Calu3 (cell line): Measurements from ENCODE around the gene KCNH4. TPM values are rescaled to one million over a fixed set of nuclear protein-coding genes. Genes with fewer than 3 reads are reported as not detected.

Experiments used
- BruUV-seq: library from RNA; stranded (reverse); fragments of 400-500 nt; replicated peaks from 2 replicates; lab custom pipeline; 2021; lab: Mats Ljungman, UMichigan
- CTCF ChIA-PET: fragments of 300-600 bp; sonication (Branson Sonifier 250); formaldehyde crosslinking; loops from one replicate; lab custom pipeline; 2022; ENCODE audit warnings: antibody characterized with exemption; lab: Charles Lee
- DNase-seq: peaks from one replicate; pipeline ENCODE4 v3.0.0; 2022
- H3K27ac Mint-ChIP-seq: one replicate; pipeline ENCODE4 v1.8.0; 2022; ENCODE audit warnings: mixed read lengths; ENCODE audit not compliant: unreplicated experiment
- H3K27me3 Mint-ChIP-seq: one replicate; pipeline ENCODE4 v1.8.0; 2022; ENCODE audit warnings: mixed read lengths; ENCODE audit not compliant: unreplicated experiment
- H3K36me3 Mint-ChIP-seq: one replicate; pipeline ENCODE4 v1.8.0; 2022; ENCODE audit warnings: mild to moderate bottlenecking, moderate library complexity, mixed read lengths; ENCODE audit not compliant: insufficient read depth, unreplicated experiment
- H3K4me1 Mint-ChIP-seq: one replicate; pipeline ENCODE4 v1.8.0; 2022; ENCODE audit warnings: mild to moderate bottlenecking, low read depth, mixed read lengths; ENCODE audit not compliant: unreplicated experiment
- H3K4me3 Mint-ChIP-seq: one replicate; pipeline ENCODE4 v1.8.0; 2022; ENCODE audit warnings: mild to moderate bottlenecking, low read depth, moderate library complexity, mixed read lengths; ENCODE audit not compliant: unreplicated experiment
- H3K9me3 Mint-ChIP-seq: one replicate; pipeline ENCODE4 v1.8.0; 2022; ENCODE audit warnings: low read depth, mixed read lengths; ENCODE audit not compliant: unreplicated experiment
- intact Hi-C: fragments of 100-400 bp; cut with micrococcal nuclease; formaldehyde crosslinking; loops from one replicate; pipeline ENCODE4 v1.10.0; 2022; ENCODE audit not compliant: unreplicated experiment
- total RNA-seq: library from RNA; stranded (reverse); gene quantifications from 2 replicates; pipeline ENCODE4 v1.2.3, GENCODE V29; 2022
- TF ChIP-seq, protein P1 (sequence below): fragments of 200-600 bp; IDR thresholded peaks from one replicate; pipeline ENCODE4 v1.8.0; 2022; ENCODE audit warnings: antibody characterized with exemption; ENCODE audit not compliant: unreplicated experiment

KCNH4 gene
- total RNA-seq, 1 experiment from 2014 or later, result not detected

DNA sequence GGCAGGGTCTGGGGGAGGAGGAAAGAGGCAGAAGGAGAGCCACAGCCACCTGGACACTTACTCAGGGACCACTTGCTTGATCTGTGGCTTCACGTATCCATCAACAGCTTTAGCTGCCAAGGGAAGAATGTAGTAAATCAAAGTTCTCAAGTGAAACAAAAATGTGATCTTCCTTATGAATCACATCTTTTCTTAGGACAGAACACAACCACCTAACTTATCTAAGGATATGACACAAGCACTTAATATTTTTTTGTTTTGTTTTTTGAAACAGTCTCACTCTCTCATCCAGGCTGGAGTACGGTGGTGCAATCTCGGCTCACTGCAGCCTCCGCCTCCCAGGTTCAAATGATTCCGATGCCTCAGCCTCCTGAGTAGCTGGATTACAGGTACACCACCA, 21.8 kb upstream of the KCNH4 start:
- H3K4me1 Mint-ChIP-seq, result no peaks in the 10 kb centered on the region
- CTCF ChIA-PET, result no interaction called here
- DNase-seq, result no peak
- peaks cover 18% of the 10 kb centered on the region for H3K36me3 Mint-ChIP-seq
- TF ChIP-seq, protein P1, sequence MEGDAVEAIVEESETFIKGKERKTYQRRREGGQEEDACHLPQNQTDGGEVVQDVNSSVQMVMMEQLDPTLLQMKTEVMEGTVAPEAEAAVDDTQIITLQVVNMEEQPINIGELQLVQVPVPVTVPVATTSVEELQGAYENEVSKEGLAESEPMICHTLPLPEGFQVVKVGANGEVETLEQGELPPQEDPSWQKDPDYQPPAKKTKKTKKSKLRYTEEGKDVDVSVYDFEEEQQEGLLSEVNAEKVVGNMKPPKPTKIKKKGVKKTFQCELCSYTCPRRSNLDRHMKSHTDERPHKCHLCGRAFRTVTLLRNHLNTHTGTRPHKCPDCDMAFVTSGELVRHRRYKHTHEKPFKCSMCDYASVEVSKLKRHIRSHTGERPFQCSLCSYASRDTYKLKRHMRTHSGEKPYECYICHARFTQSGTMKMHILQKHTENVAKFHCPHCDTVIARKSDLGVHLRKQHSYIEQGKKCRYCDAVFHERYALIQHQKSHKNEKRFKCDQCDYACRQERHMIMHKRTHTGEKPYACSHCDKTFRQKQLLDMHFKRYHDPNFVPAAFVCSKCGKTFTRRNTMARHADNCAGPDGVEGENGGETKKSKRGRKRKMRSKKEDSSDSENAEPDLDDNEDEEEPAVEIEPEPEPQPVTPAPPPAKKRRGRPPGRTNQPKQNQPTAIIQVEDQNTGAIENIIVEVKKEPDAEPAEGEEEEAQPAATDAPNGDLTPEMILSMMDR, result no peak
- no peak overlapping the region for H3K27ac Mint-ChIP-seq
- no peak overlapping the region for H3K4me3 Mint-ChIP-seq
- H3K27me3 Mint-ChIP-seq, result no peaks in the 10 kb centered on the region
- intact Hi-C loops, result no loop called here
- no peaks in the 10 kb centered on the region for H3K9me3 Mint-ChIP-seq
- no TSS peak for BruUV-seq

DNA sequence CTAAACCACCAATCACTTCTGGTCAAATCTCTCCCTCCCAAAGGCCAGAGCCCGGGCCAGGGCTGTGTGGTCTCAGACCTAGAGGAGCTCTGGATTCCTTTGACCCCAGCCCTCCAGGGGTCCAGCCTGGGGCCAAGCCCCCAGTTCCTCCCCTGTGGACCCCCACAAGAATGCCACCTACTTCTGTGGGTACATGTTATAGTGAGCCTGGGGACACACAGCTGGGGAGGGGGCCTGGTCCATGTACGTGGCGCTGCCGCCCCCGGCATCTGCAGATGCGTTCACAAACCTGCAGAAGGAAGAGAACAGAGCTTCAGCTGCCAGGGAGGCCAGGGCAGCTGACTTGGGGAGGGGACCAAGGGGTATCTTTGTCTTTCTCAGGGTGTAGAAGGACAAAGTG, 21.2 kb upstream of the KCNH4 start:
- Mint-ChIP-seq H3K36me3 (peaks cover 15% of the 10 kb centered on the region), H3K9me3 (no peaks in the 10 kb centered on the region), H3K4me1 (no peaks in the 10 kb centered on the region), H3K4me3 (no peak overlapping the region), H3K27me3 (no peaks in the 10 kb centered on the region), H3K27ac (no peak overlapping the region)
- no peak for DNase-seq
- intact Hi-C loops, result no loop called here
- CTCF ChIA-PET, result no interaction called here
- TF ChIP-seq, protein P1, result no peak
- no TSS peak for BruUV-seq

DNA sequence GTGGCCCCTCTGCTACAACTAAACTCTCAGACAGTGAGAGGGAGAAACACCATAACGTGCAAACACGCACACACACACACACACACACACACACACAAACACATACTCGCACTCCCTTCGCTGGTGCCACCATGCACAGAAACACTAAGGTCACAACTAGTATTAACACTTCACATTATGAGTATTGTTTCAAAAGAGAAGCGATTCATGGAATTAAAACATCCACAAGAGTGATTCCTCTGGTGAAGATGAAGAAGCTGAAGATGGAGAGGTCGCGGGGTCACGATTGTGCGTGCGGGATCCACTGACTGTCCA, 20.5 kb upstream of the KCNH4 start:
- no peak overlapping the region for H3K27ac Mint-ChIP-seq
- no TSS peak for BruUV-seq
- H3K27me3 Mint-ChIP-seq, result no peaks in the 10 kb centered on the region
- TF ChIP-seq, protein P1, result no peak
- peaks cover 8% of the 10 kb centered on the region for H3K36me3 Mint-ChIP-seq
- no peak for DNase-seq
- intact Hi-C loops, result no loop called here
- CTCF ChIA-PET, result interaction anchor here (0.5 kb wide), 1 partner anchor 69 kb away, joined by 3 read pairs; no protein-coding TSS in a partner anchor
- H3K4me1 Mint-ChIP-seq, result no peaks in the 10 kb centered on the region
- H3K4me3 Mint-ChIP-seq, result no peak overlapping the region
- H3K9me3 Mint-ChIP-seq, result no peaks in the 10 kb centered on the region

DNA sequence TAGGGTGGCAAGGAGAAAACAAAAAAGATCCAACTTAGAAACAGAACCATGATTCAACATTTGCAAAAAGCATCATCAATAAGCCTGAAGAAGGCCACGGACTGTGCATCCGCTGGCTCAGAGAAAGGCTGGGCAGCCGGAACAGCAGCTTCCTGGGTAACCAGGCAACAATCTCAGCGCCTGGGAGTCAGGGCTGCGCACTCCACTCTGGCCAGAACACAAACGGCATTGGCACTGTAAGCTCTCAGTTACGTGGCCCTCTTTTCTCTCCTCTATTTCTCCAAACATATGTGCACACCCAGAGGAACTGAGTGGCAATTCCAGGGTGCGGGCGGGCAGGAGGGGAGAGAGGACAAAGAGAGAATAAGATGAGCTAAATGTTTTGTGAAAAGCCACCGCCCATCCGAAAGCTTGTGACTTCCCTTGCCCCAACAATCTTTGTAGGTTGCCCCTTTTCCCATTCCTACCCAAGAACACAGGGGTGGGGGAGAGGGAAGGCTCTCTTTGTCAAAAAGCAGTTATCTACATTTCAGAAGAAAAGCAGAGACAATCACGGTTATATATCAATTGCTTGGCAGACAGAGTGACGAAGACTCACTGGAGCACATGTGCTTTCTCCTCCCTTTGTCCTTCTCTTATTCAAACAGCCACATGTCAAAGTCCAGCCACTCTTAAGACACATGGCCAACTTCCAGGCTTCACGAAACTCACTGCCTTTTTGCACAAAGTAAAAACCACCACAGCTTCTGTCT, 19.9 kb upstream of the KCNH4 start:
- Mint-ChIP-seq H3K4me3 (no peak overlapping the region), H3K36me3 (peaks cover 3% of the 10 kb centered on the region), H3K4me1 (no peaks in the 10 kb centered on the region), H3K27me3 (no peaks in the 10 kb centered on the region), H3K9me3 (no peaks in the 10 kb centered on the region), H3K27ac (no peak overlapping the region)
- intact Hi-C loops, result no loop called here
- CTCF ChIA-PET, result interaction anchor here (0.5 to 1.4 kb wide), 2 partner anchors 13 to 69 kb away, joined by 3 read pairs; no protein-coding TSS in a partner anchor
- TF ChIP-seq, protein P1, result no peak
- no peak for DNase-seq
- BruUV-seq, result no TSS peak
